SU-DHL-6 (cell line): ENCODE data around the gene EPHB2.

Experiments used
- EZH2phosphoT487 ChIP-seq: fragments of 200-600 bp; sonication (generic), shearing (Covaris generic); conservative IDR thresholded peaks from 2 replicates; pipeline ENCODE4 v1.6.1; 2018; ENCODE audit warnings: mild to moderate bottlenecking, antibody characterized with exemption, low read length, moderate library complexity, mixed read lengths
- TF ChIP-seq, protein P1 (sequence below): fragments of 200-600 bp; sonication (generic); IDR thresholded peaks from one replicate; pipeline ENCODE4 v1.5.1; 2017; ENCODE audit warnings: antibody characterized with exemption, mild to moderate bottlenecking, low read length, moderate library complexity; ENCODE audit not compliant: insufficient read depth, poor library complexity, severe bottlenecking

GRCh38 chr1:22754824-22755223 lies 44.2 kb downstream of the EPHB2 start:
- TF ChIP-seq, protein P1, sequence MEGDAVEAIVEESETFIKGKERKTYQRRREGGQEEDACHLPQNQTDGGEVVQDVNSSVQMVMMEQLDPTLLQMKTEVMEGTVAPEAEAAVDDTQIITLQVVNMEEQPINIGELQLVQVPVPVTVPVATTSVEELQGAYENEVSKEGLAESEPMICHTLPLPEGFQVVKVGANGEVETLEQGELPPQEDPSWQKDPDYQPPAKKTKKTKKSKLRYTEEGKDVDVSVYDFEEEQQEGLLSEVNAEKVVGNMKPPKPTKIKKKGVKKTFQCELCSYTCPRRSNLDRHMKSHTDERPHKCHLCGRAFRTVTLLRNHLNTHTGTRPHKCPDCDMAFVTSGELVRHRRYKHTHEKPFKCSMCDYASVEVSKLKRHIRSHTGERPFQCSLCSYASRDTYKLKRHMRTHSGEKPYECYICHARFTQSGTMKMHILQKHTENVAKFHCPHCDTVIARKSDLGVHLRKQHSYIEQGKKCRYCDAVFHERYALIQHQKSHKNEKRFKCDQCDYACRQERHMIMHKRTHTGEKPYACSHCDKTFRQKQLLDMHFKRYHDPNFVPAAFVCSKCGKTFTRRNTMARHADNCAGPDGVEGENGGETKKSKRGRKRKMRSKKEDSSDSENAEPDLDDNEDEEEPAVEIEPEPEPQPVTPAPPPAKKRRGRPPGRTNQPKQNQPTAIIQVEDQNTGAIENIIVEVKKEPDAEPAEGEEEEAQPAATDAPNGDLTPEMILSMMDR, result no peak
- no peak for TF ChIP-seq EZH2phosphoT487
